ENCODE results near the gene FRMPD2. TPM values are rescaled to one million over a fixed set of nuclear protein-coding genes. Genes with fewer than 3 reads are reported as not detected.

FRMPD2 gene
- total and polyA plus RNA-seq, 8 donors: 0.06 to 3.2 (median 2.1) TPM

DNA sequence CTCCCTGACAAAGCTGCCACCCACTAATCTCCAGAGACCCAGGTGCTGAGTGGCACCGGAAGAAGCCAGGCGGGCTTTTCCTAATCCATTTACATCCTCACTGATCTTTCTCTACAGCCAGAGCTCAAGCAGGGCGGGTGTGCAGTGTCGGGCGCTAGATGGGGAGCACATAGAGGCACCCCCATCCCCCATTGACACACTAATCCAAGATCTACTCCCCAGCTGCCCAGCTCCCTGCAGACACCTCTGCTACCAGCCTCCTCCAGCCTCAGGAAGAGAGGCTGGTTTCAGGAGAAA lies 22.2 kb downstream of the FRMPD2 start:
- DNase-seq (no peak), ATAC-seq (no peak)
- Histone ChIP-seq H3K36me3 (no peaks in the 10 kb centered on the region), H3K4me3 (no peak overlapping the region), H3K27me3 (no peaks in the 10 kb centered on the region), H3K9me3 (no peaks in the 10 kb centered on the region), H3K27ac (no peak overlapping the region), H3K4me1 (no peaks in the 10 kb centered on the region)
- intact Hi-C loops (cut with DNase I): no loop called here
- no peak for TF ChIP-seq CTCF (IDR thresholded peaks at IDR 0.05)

GRCh38 chr10:48251525-48252353 lies 22.8 kb downstream of the FRMPD2 start:
- DNase-seq (peak in 1 of 4 donors; percentile 59), ATAC-seq (no peak)
- no peaks in the 10 kb centered on the region for H3K4me1 ChIP-seq
- intact Hi-C loops (cut with DNase I): no loop called here
- no peak overlapping the region for H3K4me3 ChIP-seq
- no peak overlapping the region for H3K27ac ChIP-seq
- no peaks in the 10 kb centered on the region for H3K36me3 ChIP-seq
- no peaks in the 10 kb centered on the region for H3K9me3 ChIP-seq
- no peak for TF ChIP-seq CTCF (IDR thresholded peaks at IDR 0.05)
- H3K27me3 ChIP-seq: no peaks in the 10 kb centered on the region

GRCh38 chr10:48251152-48251524 lies 23.4 kb downstream of the FRMPD2 start:
- Histone ChIP-seq H3K9me3 (no peaks in the 10 kb centered on the region), H3K27ac (no peak overlapping the region), H3K4me1 (no peaks in the 10 kb centered on the region), H3K4me3 (no peak overlapping the region), H3K27me3 (no peaks in the 10 kb centered on the region), H3K36me3 (no peaks in the 10 kb centered on the region)
- intact Hi-C loops (cut with DNase I): no loop called here
- DNase-seq (no peak), ATAC-seq (no peak)
- no peak for TF ChIP-seq CTCF (IDR thresholded peaks at IDR 0.05)

DNA sequence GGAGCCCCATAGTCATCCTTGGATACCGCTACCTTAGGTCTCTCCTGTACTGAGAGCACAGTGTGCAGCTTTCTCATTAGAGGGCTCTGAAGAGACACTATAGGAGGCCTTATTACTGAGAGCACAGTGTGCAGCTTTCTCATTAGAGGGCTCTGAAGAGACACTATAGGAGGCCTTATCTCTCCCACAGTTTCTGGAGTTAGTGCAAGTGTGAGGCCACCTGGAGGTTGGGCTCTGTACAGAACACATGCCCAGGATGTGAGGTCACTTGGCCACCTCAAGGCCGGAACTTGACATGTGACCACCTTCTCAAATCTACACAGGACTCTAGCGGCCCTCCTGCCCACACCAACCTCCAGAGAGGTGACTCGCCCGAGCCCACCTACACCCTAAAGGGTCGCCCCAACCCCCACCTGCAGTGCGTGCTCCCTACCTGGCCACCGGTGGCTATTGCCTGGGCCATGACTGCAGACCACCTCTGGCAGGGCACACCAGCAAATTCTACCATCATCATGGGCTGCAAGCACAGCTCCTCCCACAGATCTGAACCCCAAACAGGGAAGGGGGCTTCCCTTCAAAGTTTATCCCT lies 24.6 kb downstream of the FRMPD2 start:
- no peak for TF ChIP-seq CTCF (IDR thresholded peaks at IDR 0.05)
- no peak overlapping the region for H3K27ac ChIP-seq
- intact Hi-C loops (cut with DNase I): no loop called here
- no peaks in the 10 kb centered on the region for H3K9me3 ChIP-seq
- no peak for ATAC-seq
- no peak for DNase-seq
- H3K4me3 ChIP-seq: no peak overlapping the region
- no peaks in the 10 kb centered on the region for H3K27me3 ChIP-seq
- H3K36me3 ChIP-seq: no peaks in the 10 kb centered on the region
- no peaks in the 10 kb centered on the region for H3K4me1 ChIP-seq

- Histone ChIP-seq H3K36me3 (no peaks in the 10 kb centered on the region), H3K4me1 (no peaks in the 10 kb centered on the region), H3K4me3 (no peak overlapping the region), H3K9me3 (no peaks in the 10 kb centered on the region), H3K27ac (no peak overlapping the region), H3K27me3 (no peaks in the 10 kb centered on the region)
- ATAC-seq: no peak
- intact Hi-C loops (cut with DNase I): no loop called here
- no peak for TF ChIP-seq CTCF (IDR thresholded peaks at IDR 0.05)
- no peak for DNase-seq
These were observed 25.3 kb downstream of the FRMPD2 start for GRCh38 chr10:48249004-48249762.

All from left lung (tissue), 10 donors.